Esophagus (tissue), 2 donors: ENCODE results near the gene SNX32. TPM values are rescaled to one million over a fixed set of nuclear protein-coding genes. Genes with fewer than 3 reads are reported as not detected.
"Not testable (repeated sequence)": the region's sequence is repeated elsewhere in the genome, so short reads cannot be mapped to it uniquely, and the experiment has no call there.

Experiments
- H3K27ac ChIP-seq, 2 donors: one replicate each; pipeline ENCODE4 v1.5.1; 2013; ENCODE audit warnings: low read depth in 2 of 2, mild to moderate bottlenecking in 2 of 2, inconsistent platforms in 1 of 2, low read length in 1 of 2, moderate library complexity in 1 of 2
- H3K27me3 ChIP-seq, 2 donors: one replicate each; pipeline ENCODE4 v1.6.1; 2013; ENCODE audit warnings: low read length in 2 of 2, control low read depth in 1 of 2, mild to moderate bottlenecking in 1 of 2; ENCODE audit not compliant: insufficient read depth in 2 of 2, control insufficient read depth in 1 of 2
- H3K36me3 ChIP-seq, 2 donors: one replicate each; pipeline ENCODE4 v1.6.1; 2013; ENCODE audit warnings: low read length in 1 of 2; ENCODE audit not compliant: control insufficient read depth in 2 of 2, insufficient read depth in 2 of 2
- H3K4me1 ChIP-seq, 2 donors: one replicate each; pipeline ENCODE4 v1.6.1; 2013; ENCODE audit warnings: low read length in 1 of 2; ENCODE audit not compliant: control insufficient read depth in 2 of 2, insufficient read depth in 2 of 2
- H3K4me3 ChIP-seq, 2 donors: one replicate each; pipeline ENCODE4 v1.5.1; 2013; ENCODE audit warnings: low read length in 2 of 2, mild to moderate bottlenecking in 2 of 2, low read depth in 1 of 2, moderate library complexity in 1 of 2
- H3K9me3 ChIP-seq, 2 donors: one replicate each; pipeline ENCODE4 v1.6.1; 2013; ENCODE audit warnings: mild to moderate bottlenecking in 2 of 2, low read depth in 1 of 2, low read length in 1 of 2, moderate library complexity in 1 of 2; ENCODE audit not compliant: control insufficient read depth in 2 of 2, insufficient read depth in 1 of 2
- WGBS, 2 donors: extraction: QIAGEN DNeasy Blood & Tissue Kit; methylation state at CpG; one replicate each; pipeline ENCODE4 v1.1.7; 2013; 5-methylcytosine and 5-hydroxymethylcytosine counted together
- polyA plus RNA-seq, 2 donors: library from polyadenylated mRNA; stranded (reverse); fragments of 200-250 nt; gene quantifications; one replicate each; pipeline ENCODE4 v1.2.3, GENCODE V29; 2013
- donor health status: healthy with polysubstance abuse.
- donor health status: Bipolar disorder and iron deficiency.

SNX32 gene
- polyA plus RNA-seq, 2 donors: 0.15 to 0.47 TPM

- H3K27ac ChIP-seq: no peak overlapping the region
- H3K4me1 ChIP-seq: no peaks in the 10 kb centered on the region
- 74 to 86% methylated on average over 8 of the region's 8 CpGs for WGBS, 2 donors
- no peaks in the 10 kb centered on the region for H3K27me3 ChIP-seq
- H3K36me3 ChIP-seq: no peaks in the 10 kb centered on the region
- no peak overlapping the region for H3K4me3 ChIP-seq
- H3K9me3 ChIP-seq: no peaks in the 10 kb centered on the region
Observed at GRCh38 chr11:65826984-65827735, 6.6 kb upstream of the SNX32 start.

GRCh38 chr11:65829459-65829858 is 4.3 kb upstream of the SNX32 start:
- Histone ChIP-seq H3K9me3 (no peaks in the 10 kb centered on the region), H3K4me1 (peaks cover 0 to 10% of the 10 kb centered on the region in 2 donors), H3K36me3 (no peaks in the 10 kb centered on the region), H3K27ac (no peak overlapping the region), H3K4me3 (no peak overlapping the region), H3K27me3 (no peaks in the 10 kb centered on the region)
- WGBS, 2 donors: 74% methylated on average over 4 of the region's 4 CpGs

- H3K9me3 ChIP-seq, H3K27me3 ChIP-seq, H3K4me3 ChIP-seq, H3K36me3 ChIP-seq, H3K27ac ChIP-seq: not testable (repeated sequence)
- H3K4me1 ChIP-seq: peaks cover 0 to 12% of the 10 kb centered on the region in 2 donors
Observed at GRCh38 chr11:65832231-65832630, 1.5 kb upstream of the SNX32 start.

GRCh38 chr11:65834202-65834601 is 439 bp downstream of the SNX32 start:
- H3K27ac ChIP-seq: no peak overlapping the region
- WGBS, 2 donors: 22 to 33% methylated on average over 6 of the region's 6 CpGs
- H3K4me3 ChIP-seq: peak overlapping the region; percentile 52 to 53
- no peaks in the 10 kb centered on the region for H3K36me3 ChIP-seq
- peaks cover 0 to 12% of the 10 kb centered on the region in 2 donors for H3K4me1 ChIP-seq
- no peaks in the 10 kb centered on the region for H3K27me3 ChIP-seq
- H3K9me3 ChIP-seq: no peaks in the 10 kb centered on the region

- Histone ChIP-seq H3K9me3 (no peaks in the 10 kb centered on the region), H3K4me3 (no peak overlapping the region), H3K27me3 (no peaks in the 10 kb centered on the region), H3K4me1 (no peaks in the 10 kb centered on the region), H3K36me3 (no peaks in the 10 kb centered on the region), H3K27ac (no peak overlapping the region)
- 75 to 85% methylated on average over 4 of the region's 4 CpGs for WGBS, 2 donors
Observed at GRCh38 chr11:65842144-65842543, 8.4 kb downstream of the SNX32 start.

- no peaks in the 10 kb centered on the region for H3K4me1 ChIP-seq
- no peaks in the 10 kb centered on the region for H3K36me3 ChIP-seq
- H3K9me3 ChIP-seq: no peaks in the 10 kb centered on the region
- no peaks in the 10 kb centered on the region for H3K27me3 ChIP-seq
- 88 to 92% methylated on average over 3 of the region's 3 CpGs for WGBS, 2 donors
- H3K4me3 ChIP-seq: no peak overlapping the region
- H3K27ac ChIP-seq: no peak overlapping the region
Observed at GRCh38 chr11:65843811-65844210, 10.0 kb downstream of the SNX32 start.

- Histone ChIP-seq H3K4me3 (no peak overlapping the region), H3K36me3 (no peaks in the 10 kb centered on the region), H3K9me3 (no peaks in the 10 kb centered on the region), H3K27ac (no peak overlapping the region), H3K4me1 (no peaks in the 10 kb centered on the region), H3K27me3 (no peaks in the 10 kb centered on the region)
- WGBS, 2 donors: 79 to 80% methylated on average over 10 of the region's 10 CpGs
Observed at GRCh38 chr11:65844231-65844872, 10.6 kb downstream of the SNX32 start.

GRCh38 chr11:65847746-65848145 is 14.0 kb downstream of the SNX32 start:
- 60 to 70% methylated on average over 3 of the region's 3 CpGs for WGBS, 2 donors
- no peak overlapping the region for H3K4me3 ChIP-seq
- no peak overlapping the region for H3K27ac ChIP-seq
- H3K27me3 ChIP-seq: no peaks in the 10 kb centered on the region
- peaks cover 0 to 3% of the 10 kb centered on the region in 2 donors for H3K9me3 ChIP-seq
- H3K4me1 ChIP-seq: no peaks in the 10 kb centered on the region
- peaks cover 0 to 12% of the 10 kb centered on the region in 2 donors for H3K36me3 ChIP-seq

- H3K9me3 ChIP-seq, H3K27me3 ChIP-seq, H3K4me3 ChIP-seq, H3K27ac ChIP-seq, H3K4me1 ChIP-seq: not testable (repeated sequence)
- H3K36me3 ChIP-seq: peaks cover 2 to 22% of the 10 kb centered on the region in 2 donors
- 58 to 62% methylated on average over 7 of the region's 7 CpGs for WGBS, 2 donors
Observed at GRCh38 chr11:65848693-65849092, 14.9 kb downstream of the SNX32 start.

GRCh38 chr11:65849366-65849765 is 15.6 kb downstream of the SNX32 start:
- Histone ChIP-seq H3K9me3 (peaks cover 0 to 3% of the 10 kb centered on the region in 2 donors), H3K27ac (no peak overlapping the region), H3K4me1 (no peaks in the 10 kb centered on the region), H3K36me3 (peaks cover 7 to 28% of the 10 kb centered on the region in 2 donors), H3K4me3 (no peak overlapping the region), H3K27me3 (no peaks in the 10 kb centered on the region)
- 44 to 52% methylated on average over 8 of the region's 8 CpGs for WGBS, 2 donors
